A172 (cell line): ENCODE measurements around the gene HOXC9. TPM values are rescaled to one million over a fixed set of nuclear protein-coding genes. Genes with fewer than 3 reads are reported as not detected.

Source experiments
- DNase-seq: peaks from one replicate; pipeline ENCODE4 v3.0.0-alpha.2; 2015; ENCODE audit warnings: low spot score
- total RNA-seq: library from RNA; depleted of rRNA; stranded (reverse); fragments of >200 nt; shearing (Covaris generic); gene quantifications from 2 replicates; pipeline ENCODE4 v1.2.3, GENCODE V29; 2014

HOXC9 gene
- total RNA-seq, 1 experiment from 2014 or later, result 11.0 TPM

- DNase-seq, result no peak
These were observed 36.3 kb upstream of the HOXC9 start for GRCh38 chr12:53963434-53964314.

GRCh38 chr12:53964315-53964713 is 35.6 kb upstream of the HOXC9 start:
- DNase-seq, result no peak

GRCh38 chr12:53965281-53966084 is 34.5 kb upstream of the HOXC9 start:
- peak; percentile 40 for DNase-seq

GRCh38 chr12:53966085-53966384 is 33.9 kb upstream of the HOXC9 start:
- DNase-seq, result peak; percentile 26

- no peak for DNase-seq
These were observed 33.4 kb upstream of the HOXC9 start for GRCh38 chr12:53966385-53967133.

- DNase-seq, result peak; percentile 69
These were observed 32.5 kb upstream of the HOXC9 start for GRCh38 chr12:53967421-53967925.

GRCh38 chr12:53968214-53969127 is 31.5 kb upstream of the HOXC9 start:
- peak; percentile 25 for DNase-seq

- DNase-seq, result no peak
These were observed 30.2 kb upstream of the HOXC9 start for GRCh38 chr12:53969588-53970259.

- no peak for DNase-seq
These were observed 29.5 kb upstream of the HOXC9 start for GRCh38 chr12:53970451-53970850.

- no peak for DNase-seq
These were observed 28.8 kb upstream of the HOXC9 start for GRCh38 chr12:53971129-53971528.

- DNase-seq, result no peak
These were observed 28.3 kb upstream of the HOXC9 start for GRCh38 chr12:53971686-53972085.

GRCh38 chr12:53972152-53972702 is 27.7 kb upstream of the HOXC9 start:
- DNase-seq, result peak; percentile 63

GRCh38 chr12:53972722-53973235 is 27.2 kb upstream of the HOXC9 start, which contains the start of gene HOXC11:
TSS of gene HOXC11 (plus strand) at chr12:53973126. CDS start at chr12:53973242, 116 bp downstream.
- no peak for DNase-seq

- no peak for DNase-seq
These were observed 26.5 kb upstream of the HOXC9 start for GRCh38 chr12:53973236-53974042.

GRCh38 chr12:53974084-53975063 is 25.6 kb upstream of the HOXC9 start, which contains the start of gene HOTAIR:
TSS of gene HOTAIR (minus strand) at chr12:53974954.
- peak; percentile 58 for DNase-seq

- DNase-seq, result peak; percentile 21
These were observed 24.9 kb upstream of the HOXC9 start for GRCh38 chr12:53975064-53975471.

GRCh38 chr12:53975479-53976152 is 24.3 kb upstream of the HOXC9 start:
- DNase-seq, result no peak
